K562 (cell line): ENCODE results near the gene SCAMP1. TPM values are rescaled to one million over a fixed set of nuclear protein-coding genes. Genes with fewer than 3 reads are reported as not detected.

Experiments used
- ARID2 ChIP-seq: fragments of 450-650 bp; IDR thresholded peaks from 2 replicates; pipeline ENCODE4 v1.6.1; 2017; ENCODE audit warnings: antibody characterized with exemption, mild to moderate bottlenecking
- RAD21 ChIP-seq, 2 experiments: fragments of 250-450 bp in 1 of 2; fragments of 450-650 bp in 1 of 2; sonication (Bioruptor Pico) in 1 of 2; formaldehyde crosslinking in 1 of 2; IDR thresholded peaks in 1 of 2; conservative IDR thresholded peaks in 1 of 2; 2 replicates each; pipeline versions ENCODE4 v1.4.0 to v1.8.0; 2020 to 2022; ENCODE audit warnings: mild to moderate bottlenecking in 2 of 2, moderate library complexity in 1 of 2
- RFX1 ChIP-seq: fragments of 450-650 bp; IDR thresholded peaks from 2 replicates; pipeline ENCODE4 v1.6.1; 2016; ENCODE audit warnings: mild to moderate bottlenecking, moderate library complexity
- SMC3 ChIP-seq: conservative IDR thresholded peaks from 2 replicates; pipeline ENCODE4 v1.6.1; 2011; ENCODE audit warnings: low read depth, low read length, improper control_type of control experiment; ENCODE audit not compliant: insufficient read depth
- polyA plus RNA-seq, 8 experiments: library from polyadenylated mRNA; depleted of rRNA in 4 of 8; stranded (reverse) in 5 of 8; unstranded in 3 of 8; fragments of >200 nt; fragmentation: Nextera tagmentation in 2 of 8; fragmentation: Illumina TruSeq in 1 of 8; extraction: Ambion mirVana in 2 of 8; extraction: Trizol in 1 of 8; gene quantifications; 2 replicates each; pipeline versions ENCODE4 v1.2.1 to v1.2.3, GENCODE V29; 2011 to 2014; ENCODE audit warnings: inconsistent platforms in 1 of 8, missing spikeins in 1 of 8
- total RNA-seq, 7 experiments: library from RNA; depleted of rRNA in 6 of 7; stranded (reverse); fragments of >200 nt in 6 of 7; fragmentation: Illumina TruSeq in 2 of 7; extraction: Trizol in 2 of 7; gene quantifications; 2 replicates each; pipeline versions ENCODE4 v1.2.1 to v1.2.3, GENCODE V29; 2011 to 2021; ENCODE audit warnings: low replicate concordance in 1 of 7
- TF ChIP-seq, protein P1 (sequence below), 2 experiments: fragments of 450-650 bp; formaldehyde crosslinking in 1 of 2; IDR thresholded peaks; 2 replicates each; pipeline versions ENCODE4 v1.4.0 to v1.6.1; 2014 to 2020; ENCODE audit warnings: mild to moderate bottlenecking in 2 of 2, borderline replicate concordance in 1 of 2, low read depth in 1 of 2
- TF ChIP-seq, protein P2 (sequence below): fragments of 450-650 bp; formaldehyde crosslinking; IDR thresholded peaks from 2 replicates; pipeline ENCODE4 v1.4.0; 2020; ENCODE audit warnings: mild to moderate bottlenecking, moderate library complexity

SCAMP1 gene
- total and polyA plus RNA-seq, 9 of the 15 experiments (the other 6 are each of a cell fraction or from before 2014, with no cell fraction given) = 5.4 to 23.9 (median 13.8) TPM

- TF ChIP-seq, protein P1, sequence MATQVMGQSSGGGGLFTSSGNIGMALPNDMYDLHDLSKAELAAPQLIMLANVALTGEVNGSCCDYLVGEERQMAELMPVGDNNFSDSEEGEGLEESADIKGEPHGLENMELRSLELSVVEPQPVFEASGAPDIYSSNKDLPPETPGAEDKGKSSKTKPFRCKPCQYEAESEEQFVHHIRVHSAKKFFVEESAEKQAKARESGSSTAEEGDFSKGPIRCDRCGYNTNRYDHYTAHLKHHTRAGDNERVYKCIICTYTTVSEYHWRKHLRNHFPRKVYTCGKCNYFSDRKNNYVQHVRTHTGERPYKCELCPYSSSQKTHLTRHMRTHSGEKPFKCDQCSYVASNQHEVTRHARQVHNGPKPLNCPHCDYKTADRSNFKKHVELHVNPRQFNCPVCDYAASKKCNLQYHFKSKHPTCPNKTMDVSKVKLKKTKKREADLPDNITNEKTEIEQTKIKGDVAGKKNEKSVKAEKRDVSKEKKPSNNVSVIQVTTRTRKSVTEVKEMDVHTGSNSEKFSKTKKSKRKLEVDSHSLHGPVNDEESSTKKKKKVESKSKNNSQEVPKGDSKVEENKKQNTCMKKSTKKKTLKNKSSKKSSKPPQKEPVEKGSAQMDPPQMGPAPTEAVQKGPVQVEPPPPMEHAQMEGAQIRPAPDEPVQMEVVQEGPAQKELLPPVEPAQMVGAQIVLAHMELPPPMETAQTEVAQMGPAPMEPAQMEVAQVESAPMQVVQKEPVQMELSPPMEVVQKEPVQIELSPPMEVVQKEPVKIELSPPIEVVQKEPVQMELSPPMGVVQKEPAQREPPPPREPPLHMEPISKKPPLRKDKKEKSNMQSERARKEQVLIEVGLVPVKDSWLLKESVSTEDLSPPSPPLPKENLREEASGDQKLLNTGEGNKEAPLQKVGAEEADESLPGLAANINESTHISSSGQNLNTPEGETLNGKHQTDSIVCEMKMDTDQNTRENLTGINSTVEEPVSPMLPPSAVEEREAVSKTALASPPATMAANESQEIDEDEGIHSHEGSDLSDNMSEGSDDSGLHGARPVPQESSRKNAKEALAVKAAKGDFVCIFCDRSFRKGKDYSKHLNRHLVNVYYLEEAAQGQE (IDR thresholded peaks at IDR 0.05; ENCODE audit: borderline replicate concordance) = peak; percentile 68; the same call in 1 of the 2 replicates
- TF ChIP-seq, protein P1 (CRISPR knock-in tag; IDR thresholded peaks at IDR 0.05; ENCODE audit: low read depth) = no peak
- TF ChIP-seq RFX1 (no peak), SMC3 (peak; percentile 54; the same call in 1 of the 2 replicates), ARID2 (0 out of 2 replicates have a peak, but pooled peaks have one; percentile 15), RAD21 (CRISPR knock-in tag; conservative IDR thresholded peaks at IDR 0.05 in 1 of 2, IDR thresholded peaks at IDR 0.05 in 1 of 2) (peak; percentile 70 to 88)
- TF ChIP-seq, protein P2, sequence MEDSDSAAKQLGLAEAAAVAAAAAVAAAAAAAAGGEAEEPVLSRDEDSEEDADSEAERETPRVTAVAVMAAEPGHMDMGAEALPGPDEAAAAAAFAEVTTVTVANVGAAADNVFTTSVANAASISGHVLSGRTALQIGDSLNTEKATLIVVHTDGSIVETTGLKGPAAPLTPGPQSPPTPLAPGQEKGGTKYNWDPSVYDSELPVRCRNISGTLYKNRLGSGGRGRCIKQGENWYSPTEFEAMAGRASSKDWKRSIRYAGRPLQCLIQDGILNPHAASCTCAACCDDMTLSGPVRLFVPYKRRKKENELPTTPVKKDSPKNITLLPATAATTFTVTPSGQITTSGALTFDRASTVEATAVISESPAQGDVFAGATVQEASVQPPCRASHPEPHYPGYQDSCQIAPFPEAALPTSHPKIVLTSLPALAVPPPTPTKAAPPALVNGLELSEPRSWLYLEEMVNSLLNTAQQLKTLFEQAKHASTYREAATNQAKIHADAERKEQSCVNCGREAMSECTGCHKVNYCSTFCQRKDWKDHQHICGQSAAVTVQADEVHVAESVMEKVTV = 0 out of 2 replicates have a peak, but pooled peaks have one; percentile 19
- TF ChIP-seq, all 486 proteins: peak for 7
Measured at GRCh38 chr5:78320401-78320800, 40.0 kb upstream of the SCAMP1 start (continued).
